Measurements from ENCODE around the gene RHBDF1.

Gene RHBDF1

DNA sequence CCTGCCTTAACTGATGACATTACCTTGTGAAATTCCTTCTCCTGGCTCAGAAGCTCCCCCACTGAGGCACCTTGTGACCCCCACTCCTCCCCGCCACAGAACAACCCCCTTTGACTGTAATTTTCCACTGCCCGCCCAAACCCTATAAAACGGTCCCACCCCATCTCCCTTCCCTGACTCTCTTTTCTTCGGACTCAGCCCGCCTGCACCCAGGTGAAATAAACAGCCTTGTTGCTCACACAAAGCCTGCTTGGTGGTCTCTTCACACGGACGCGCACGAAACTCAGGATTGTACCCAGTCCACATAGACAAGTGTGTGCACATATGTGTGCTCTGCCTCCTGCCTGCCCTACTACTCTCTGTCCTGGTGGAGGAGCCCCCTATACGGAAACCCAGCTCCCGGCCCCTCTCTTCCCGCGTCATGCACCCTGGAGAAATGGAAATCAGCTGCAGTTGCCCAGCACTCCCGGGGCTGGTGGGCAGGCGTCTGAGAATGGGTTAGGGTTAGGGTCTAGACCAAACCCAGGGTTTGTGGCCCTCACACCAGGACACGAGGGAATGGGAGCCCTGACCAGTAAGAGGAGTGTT lies 2.4 kb upstream of the RHBDF1 start:
- no peak for DNase-seq (ENCODE audit: low spot score)

DNA sequence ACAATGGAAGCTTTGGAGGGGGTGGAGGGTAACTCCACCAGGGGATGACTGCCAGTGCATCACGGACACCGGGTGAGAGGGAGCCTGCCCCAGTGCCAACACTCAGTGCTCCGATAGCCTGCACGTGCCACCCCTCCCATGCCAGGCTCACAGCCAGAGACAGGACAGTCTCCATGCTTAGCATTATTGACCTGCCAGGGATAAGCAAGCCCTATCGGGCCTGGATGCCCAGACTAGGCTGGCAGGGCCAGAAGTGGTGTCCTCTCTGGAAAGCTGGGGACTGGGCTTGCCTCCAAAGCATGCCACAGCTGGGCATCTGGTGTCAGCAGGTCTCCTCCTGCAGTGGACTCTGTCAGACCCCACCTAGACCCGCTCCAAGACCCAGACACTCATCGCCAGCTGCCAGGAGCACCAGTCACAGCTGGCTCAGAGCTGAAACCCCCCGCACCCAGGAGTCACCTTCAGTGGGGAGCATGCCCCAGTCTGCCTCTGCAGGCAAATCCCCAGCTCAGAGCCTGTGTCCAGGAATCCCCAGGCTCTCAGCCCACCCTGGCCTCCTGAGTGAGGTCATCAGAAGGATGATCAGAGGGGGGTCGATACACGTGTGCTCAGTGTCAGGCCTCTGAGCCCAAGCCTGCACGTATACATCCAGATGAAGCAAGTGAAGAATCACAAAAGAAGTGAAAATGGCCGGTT lies 1.8 kb upstream of the RHBDF1 start:
- DNase-seq (ENCODE audit: low spot score), result no peak

DNA sequence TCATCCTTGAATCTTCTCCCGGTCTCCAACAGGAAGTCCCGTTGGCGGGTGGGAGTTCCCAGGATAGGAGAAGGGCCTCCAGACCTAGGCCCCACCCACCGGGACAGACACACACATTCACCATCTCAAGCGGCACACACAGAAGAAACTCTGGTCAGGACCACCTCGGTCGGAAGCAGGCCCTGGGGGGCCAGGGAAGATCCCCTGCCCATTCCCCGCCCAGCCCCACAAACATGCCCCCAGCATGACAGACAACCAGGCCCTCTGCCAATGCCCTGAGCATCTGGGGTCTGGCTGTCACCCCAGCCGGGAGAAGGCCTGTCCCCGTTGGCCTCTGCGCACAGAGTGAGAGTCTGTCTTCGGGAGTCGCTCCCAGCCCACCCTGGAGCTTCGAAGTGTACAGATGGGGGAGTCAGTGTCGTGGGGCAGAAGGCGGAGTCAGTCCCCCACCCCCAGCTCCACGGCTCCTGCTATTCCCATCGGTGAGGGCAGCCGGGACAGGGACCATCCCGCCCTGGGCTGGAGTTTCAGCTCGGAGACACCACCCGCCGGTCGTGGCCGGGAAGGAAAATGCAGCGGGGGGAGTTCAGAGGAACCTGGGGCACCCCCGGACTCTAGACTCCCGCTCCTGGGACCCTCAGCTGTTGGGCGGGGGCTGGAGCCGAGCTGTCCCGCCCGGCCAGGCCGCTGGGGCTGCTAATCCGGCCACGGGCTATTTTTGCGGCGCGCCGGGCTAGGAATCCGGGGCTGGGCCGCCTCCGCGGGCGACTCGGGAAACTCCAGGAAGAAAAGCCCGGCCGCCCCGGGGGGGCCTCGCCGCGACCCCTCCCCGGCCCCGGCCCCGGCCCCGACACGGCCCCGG lies 660 bp downstream of the RHBDF1 start:
- DNase-seq (ENCODE audit: low spot score), result peak; percentile 81

DNA sequence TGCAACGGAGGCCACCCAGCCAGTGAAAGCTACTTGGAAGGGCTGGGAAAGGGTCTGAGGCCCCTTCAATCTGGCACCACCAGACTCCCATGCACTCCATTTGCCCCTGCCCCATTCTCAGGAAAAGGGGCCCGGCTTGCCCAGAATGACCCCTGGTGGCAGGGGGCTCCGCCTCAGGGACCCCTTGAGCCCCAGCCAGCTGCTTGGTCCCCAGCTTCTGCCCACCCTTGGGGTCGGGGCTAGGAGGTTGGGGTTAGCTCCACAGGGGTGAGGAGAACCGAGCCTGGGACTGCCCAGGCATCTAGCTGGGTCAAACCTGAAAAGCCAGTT lies 1.3 kb downstream of the RHBDF1 start:
- no peak for DNase-seq (ENCODE audit: low spot score)

DNA sequence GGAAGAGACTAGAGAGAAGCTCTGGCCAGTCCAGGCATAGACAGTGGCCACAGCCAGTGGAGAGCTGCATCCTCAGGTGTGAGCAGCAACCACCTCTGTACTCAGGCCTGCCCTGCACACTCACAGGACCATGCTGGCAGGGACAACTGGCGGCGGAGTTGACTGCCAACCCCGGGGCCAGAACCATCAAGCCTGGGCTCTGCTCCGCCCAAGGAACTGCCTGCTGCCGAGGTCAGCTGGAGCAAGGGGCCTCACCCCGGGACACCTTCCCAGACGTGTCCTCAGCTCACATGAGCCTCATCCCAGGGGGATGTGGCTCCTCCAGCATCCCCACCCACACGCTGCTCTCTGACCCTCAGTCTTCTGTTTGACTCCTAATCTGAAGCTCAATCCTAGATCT lies 3.2 kb downstream of the RHBDF1 start:
- DNase-seq (ENCODE audit: low spot score), result no peak

DNA sequence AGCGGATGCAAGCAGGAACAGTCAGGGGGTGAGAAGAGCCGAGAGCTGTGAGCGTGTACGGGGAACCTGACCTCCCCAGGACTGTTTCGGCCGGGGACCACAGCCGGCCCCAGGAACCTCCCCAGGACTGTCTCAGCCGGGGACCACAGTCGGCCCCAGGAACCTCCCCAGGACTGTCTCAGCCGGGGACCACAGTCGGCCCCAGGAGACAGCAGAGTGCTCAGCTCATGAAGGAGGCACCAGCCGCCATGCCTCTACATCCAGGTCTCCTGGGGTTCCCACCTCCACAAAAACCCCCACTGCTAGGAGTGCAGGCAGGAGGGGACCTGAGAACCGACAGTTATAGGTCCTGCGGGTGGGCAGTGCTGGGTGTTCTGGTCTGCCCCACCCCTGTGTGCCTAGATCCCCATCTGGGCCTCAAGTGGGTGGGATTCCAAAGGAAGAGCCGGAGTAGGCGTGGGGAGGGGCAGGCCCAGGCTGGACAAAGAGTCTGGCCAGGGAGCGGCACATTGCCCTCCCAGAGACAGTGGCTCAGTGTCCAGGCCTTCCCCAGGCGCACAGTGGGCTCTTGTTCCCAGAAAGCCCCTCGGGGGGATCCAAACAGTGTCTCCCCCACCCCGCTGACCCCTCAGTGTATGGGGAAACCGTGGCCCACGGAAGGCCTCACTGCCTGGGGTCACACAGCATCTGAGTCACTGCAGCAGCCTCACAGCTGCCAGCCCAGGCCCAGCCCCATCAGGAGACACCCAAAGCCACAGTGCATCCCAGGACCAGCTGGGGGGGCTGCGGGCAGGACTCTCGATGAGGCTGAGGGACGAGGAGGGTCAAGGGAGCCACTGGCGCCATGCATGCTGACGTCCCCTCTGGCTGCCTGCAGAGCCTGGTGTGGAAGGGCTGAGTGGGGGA lies 4.3 kb downstream of the RHBDF1 start:
- no peak for DNase-seq (ENCODE audit: low spot score)

DNA sequence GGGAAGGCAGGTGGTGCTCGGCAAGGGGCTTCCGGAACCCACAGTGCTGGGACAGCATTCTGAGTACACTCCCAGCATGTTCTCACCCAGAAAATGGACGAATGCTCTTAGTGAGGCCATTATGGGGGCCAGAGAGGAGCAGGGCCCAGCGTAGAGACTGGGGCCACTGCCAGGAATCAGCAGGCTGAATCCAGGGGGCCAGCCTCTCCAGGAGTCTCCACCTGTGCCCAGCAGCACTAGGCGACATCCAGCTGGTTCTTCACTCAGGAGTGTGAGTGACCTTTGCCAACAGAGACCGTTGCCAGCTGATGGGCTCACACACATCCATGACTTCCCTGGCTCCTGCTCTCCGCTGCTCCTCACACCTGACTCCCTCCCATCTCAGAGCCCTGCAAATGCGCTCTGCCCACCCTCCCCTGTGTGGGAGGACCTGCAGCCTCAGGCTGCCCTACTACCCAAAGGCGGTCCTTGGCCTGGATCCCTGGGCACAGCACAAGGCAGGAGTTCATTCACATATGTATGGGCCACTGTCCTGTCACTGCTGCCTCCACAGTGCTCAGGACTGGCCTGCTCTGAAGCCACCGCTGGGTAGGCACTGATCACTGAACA lies 5.1 kb downstream of the RHBDF1 start:
- no peak for DNase-seq (ENCODE audit: low spot score)

DNA sequence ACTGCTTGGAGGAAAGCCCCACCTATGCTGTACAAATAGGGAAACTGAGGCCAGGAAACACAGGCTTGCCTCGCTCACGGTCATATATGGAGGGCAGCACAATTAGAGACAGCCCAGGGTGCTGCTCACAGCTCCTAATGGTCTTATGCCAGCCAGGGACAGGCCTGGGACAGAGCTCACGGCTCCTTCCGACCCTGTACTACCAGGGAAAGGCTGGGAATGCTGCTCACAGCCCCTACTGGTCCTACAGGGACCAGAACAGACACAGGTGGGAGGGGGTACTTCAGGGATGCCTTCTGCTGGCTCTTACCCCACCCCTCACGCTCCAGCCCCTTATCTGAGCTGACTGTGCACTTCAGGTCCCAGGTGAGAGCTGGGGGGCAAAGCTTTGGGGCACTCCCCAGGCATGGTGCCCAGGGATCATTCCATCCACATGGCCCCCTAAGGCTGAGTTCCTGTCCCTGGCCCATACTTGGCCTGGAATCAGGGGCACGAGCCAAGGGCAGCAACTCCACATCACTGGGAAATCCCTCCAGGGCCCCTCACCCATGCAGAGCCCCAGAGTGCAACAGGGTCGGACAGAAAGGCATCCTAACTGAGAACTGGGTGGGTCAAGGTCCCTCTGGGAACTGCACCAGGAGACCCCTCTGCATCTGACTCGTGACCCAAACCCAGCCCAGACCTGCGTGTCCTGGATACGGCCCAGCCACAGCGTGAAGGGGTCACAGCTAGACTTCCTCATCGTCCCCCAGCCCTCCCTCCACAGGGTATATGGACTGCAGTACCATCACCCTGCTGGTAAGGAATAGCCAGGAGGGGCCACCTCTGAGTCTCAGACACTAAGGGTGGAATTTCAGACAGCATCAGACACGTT lies 5.9 kb downstream of the RHBDF1 start:
- no peak for DNase-seq (ENCODE audit: low spot score)

DNA sequence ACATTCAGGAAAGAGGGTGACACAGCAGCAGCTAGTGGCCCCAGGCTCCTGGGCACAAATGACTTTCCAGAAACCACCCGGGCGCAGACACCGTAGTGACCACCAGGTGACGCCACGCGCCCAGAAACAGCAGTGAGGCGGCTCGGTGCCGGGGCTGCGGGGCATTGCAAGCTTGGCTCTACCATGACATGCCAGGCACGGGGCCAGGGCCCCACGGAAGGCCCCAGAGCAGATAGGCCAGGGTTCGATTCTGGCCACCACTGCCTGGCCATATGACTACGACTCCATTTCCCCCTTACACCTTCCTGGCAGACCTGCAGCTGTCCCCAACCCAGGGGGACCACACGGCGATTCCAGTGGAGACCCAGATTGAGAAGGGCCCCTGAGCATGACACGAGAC lies 6.7 kb downstream of the RHBDF1 start:
- peak; percentile 80 for DNase-seq (ENCODE audit: low spot score)

DNA sequence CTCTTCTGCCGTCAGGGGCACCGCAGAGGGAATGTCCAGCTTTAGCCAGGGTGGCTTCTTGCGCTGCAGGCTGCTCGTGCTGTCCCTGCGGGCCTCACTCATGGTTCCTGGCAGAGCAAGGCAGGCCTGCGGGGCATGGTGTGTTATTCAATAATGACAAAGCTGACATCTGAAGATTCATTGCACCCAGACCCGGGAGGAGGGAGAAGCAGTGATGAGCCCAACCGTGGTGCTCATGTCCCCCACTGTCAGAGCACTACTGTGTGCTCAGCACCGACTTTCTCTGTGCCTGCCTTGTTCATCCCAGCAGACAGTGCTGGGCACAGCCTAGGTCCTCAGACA lies 7.5 kb downstream of the RHBDF1 start:
- no peak for DNase-seq (ENCODE audit: low spot score)

DNA sequence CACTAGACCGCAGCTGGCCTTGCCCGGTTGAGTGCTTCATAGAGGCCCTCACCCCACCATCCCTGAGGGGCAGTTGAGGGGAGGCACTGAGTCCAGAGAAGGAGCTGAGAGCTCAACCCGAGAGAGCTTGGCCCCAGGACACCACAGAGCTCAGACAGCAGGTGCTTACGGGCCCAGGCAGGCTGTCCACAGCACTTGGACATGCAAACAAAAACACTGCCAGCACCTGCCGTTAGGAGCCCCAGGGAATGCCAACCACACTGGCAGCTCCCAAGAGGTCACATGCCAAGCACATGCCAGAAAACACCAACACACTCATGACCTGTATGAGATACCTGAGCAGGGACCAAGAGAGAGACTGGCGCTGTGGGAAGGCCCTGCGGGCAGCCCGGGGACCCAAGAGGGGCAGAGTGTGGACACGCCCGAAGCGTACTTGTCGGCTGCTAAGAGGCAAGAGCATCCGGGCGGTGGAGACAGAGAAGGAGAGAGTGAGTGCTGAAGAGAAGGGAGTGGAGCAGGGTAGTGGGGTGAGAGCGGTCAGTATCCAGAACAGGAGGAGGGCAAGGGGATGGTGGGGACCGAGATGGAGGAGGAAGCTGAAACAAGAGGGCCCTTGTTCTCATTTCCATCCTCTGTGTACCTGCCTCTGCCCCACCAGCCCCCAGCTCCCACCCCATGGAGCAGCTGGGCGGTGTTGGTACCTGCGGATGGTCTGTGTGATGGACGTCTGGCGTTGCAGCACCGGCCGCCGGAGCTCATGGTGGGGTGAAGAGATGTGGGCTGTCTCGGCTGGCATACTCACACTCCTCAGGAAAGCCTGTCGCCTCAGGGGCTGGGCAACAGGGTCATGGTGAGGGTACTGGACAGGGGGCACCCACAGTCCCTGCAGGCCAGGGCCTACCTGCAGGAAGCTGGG lies 8.2 kb downstream of the RHBDF1 start:
- DNase-seq (ENCODE audit: low spot score), result no peak

DNA sequence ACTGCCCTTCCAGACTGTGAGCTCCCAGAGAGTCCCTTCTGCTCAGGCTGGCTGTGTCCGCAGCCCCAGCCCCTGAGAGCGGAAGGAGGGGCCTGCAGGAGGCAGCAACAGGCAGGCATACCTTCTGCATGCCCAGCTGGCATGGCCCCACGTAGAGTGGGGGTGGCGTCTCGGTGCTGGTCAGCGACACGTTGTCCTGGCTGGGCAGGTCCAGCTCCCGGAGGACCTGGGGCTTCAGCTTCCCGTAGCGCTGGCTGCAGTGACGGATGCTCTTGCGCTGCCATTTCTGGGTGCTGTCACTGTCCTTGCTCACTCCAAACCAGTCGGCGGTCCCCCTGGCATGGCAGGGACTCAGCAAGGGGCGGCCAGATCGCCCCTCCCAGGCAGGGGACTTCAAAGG lies 9.0 kb downstream of the RHBDF1 start:
- DNase-seq (ENCODE audit: low spot score), result no peak

DNA sequence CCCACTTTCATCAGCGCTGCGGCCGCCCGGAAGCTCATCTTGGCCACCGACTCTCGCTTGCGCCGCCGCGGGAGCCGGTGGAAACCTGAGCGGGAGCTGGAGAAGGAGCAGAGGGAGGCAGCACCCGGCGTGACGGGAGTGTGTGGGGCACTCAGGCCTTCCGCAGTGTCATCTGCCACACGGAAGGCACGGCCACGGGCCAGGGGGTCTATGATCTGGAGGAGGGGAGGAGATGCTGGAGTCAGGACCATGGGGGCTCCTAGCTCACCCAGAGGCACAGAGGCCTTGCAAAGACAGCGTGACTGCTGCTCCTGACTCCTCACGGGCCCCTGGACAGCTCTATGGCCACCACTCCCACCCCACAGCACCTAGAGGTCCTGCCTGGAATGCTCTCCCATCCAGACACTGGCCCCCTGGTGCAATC lies 9.5 kb downstream of the RHBDF1 start:
- no peak for DNase-seq (ENCODE audit: low spot score)

DNA sequence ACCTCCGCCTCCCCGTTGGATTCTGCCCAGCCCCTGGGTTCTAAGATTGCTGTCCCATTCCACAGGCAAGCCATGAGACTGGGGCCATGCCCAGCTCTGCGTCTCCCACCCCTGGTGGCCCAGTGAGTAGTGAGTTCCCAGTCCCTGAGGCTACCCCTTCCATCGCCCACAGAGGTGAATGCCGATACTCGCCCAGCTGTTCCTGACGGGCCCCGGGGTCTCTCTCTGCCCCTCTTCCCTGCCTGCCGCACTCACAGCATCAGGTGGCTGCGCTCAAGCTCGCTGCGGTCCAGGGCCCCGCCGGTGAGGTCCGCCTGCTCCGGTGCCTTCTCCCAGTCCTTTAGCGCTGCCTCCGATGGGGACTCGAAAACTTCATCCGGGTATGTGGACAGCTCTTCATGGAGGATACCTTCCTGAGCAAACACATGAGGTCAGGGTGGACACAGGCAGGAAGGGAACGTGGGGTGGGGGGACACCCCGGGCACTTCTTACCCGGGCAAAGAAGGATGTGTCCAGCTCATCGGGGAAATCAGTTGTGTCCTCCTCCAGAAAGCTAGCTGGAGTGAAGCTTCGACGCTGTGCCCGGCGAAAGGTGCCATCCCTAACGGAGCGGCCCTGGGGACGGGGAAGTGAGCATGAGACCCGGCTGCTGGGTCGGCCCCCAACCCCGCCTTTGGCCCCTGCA lies 10.0 kb downstream of the RHBDF1 start:
- DNase-seq (ENCODE audit: low spot score), result no peak

DNA sequence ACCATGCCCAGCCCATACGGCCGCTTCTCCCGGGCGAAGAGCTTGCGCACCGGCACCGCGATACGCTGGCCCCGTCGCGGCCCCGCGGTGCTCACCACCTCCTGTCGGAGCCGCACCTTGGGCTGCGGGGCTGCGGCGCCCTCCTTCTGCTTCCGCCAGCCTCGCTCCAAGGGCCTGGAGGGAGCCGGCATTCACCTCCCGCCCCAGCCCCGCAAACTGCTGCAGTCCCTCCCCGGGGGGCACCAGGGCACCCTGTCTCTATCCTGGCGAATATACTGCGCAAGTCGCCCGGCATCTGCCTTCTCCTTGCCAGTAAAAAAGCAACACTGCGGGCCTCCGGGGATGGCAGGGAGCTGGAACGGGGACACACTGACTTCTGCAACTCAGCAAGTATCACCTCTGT lies 10.6 kb downstream of the RHBDF1 start:
- no peak for DNase-seq (ENCODE audit: low spot score)

DNA sequence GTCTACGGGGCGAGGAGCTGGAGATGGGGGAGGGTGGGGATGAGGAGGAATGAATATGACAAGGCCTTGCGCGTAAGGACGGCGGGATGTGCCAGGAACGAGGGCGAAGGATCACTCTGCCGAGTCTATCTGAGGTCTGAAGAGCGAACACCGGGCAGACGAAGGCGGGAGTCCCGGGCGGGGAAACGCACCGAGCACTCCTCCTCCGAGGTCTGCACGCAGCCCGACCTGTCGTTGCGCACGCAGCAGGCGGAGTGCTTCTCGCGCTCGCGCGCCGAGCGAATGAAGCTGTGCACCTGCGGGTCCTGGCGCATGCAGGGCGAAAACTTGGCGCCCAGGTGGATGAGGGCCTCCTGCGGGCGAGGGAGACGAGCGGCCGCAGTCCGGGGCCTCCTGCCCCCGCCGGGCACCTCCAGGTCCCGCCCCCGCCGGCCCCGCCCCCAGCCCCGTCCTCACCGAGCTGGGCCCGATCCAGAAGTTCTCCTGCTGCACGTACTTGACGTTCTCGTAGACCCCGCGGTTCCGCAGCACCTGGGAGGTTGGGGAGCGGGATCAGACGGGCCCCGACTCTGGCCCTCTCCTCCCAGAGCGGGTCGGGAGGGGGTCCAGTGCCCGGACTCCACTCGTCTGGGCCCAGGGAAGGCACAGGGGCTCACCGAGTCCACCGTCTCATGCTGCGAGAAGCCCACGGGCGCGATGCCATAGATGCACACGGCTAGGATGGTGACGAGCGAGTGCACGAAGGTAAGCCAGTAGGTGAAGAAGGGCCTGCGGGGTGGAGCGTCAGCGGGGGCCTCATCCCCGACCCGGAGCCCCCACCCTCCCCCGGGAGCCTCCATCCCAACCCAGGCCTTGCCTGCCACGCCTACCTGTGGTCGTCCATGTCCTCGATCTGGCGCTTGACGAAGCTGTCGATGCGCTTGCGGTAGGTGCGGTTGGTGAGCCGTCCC lies 11.2 kb downstream of the RHBDF1 start:
- DNase-seq (ENCODE audit: low spot score), result no peak

DNA sequence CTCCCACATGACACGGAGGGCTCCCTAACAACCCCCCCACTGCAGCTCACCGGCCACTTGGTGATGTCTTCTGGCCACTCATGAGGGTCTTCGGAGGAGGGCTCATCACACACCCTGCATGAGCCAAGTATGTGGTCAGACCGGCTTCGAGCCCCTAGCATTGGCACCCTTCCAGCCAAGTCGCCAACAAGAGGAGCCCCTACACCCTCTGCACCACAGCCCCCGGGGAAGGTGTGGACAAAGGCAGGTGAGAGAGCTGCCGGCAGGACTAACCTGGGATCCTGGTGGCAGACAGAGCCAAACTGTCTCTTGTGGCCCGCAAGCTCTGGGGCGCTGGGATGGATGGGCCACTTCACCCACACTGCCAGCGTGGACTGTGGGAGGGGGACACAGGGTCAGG lies 12.3 kb downstream of the RHBDF1 start:
- DNase-seq (ENCODE audit: low spot score), result no peak

DNA sequence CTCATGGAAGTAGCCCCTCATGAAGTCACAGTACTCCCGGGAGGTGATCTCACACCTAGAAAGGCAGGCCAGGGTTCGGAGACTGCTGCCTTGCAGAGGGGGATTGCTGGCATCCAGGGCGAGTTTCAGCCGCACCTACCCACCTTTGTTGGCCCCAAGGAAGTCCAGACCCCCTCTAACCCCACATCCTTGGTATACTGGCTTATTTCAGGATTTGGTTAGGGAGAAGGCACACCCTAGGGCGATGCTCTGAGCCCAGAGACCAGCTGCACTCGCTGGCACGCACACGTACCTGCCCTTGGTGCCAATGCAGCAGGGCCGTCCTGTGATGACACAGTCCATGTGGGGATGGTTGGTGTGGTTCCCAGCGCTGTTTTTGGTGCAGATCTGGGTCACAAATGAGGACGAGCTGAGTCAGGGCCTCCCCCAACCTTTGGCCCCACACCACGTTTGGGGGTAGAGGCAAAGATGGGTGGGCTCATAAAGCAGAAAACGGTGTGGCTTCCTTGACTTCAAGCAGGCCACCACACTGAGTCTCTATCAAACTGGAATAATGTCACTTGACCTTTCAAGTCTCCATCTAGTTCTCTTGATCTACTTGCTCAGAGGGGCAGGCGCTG lies 12.9 kb downstream of the RHBDF1 start:
- DNase-seq (ENCODE audit: low spot score), result no peak
